ENCODE data around the gene GFER. TPM values are rescaled to one million over a fixed set of nuclear protein-coding genes. Genes with fewer than 3 reads are reported as not detected.

Gene GFER
- total and polyA plus RNA-seq, 9 of the 15 experiments (the other 6 are each of a cell fraction or from before 2014, with no cell fraction given), result 4.3 to 53.7 (median 19.8) TPM

DNA sequence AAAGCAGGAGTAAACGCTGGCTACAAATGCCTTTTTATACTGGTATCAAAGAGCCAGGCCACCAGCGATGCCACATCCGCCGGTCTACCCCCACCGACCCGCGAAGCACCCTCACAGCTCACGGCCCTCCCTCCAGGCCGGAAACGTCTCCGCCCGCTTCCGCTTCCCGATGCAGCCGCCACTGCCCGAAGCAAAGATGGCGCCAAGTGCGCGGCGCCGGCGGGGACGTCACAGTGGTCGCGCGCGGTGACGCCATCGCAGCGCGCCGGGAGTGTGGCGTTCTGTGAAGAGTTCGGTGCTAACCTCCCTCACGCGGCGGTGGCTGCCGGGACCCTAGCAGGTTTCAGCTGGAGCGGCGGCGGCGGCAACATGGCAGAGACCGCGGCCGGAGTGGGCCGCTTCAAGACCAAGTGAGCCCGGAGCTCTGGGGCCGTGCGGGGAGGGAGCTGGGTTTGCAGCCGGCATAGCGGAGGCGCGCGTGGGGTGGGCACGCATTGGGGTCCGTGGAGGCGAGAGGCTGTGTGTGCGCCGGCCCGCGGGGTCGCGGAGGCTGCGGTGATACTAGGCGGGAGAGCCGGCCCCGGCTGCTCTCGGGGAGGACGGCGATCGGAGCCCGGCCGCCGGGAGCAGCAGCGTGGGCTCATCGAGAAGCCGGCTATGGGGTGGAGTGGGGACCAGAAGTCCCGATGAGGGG lies 12.1 kb upstream of the GFER start, which contains the start of gene TBL3 (continued):
- TF ChIP-seq KLF13 (tag; IDR thresholded peaks at IDR 0.05; ENCODE audit: borderline replicate concordance, low read depth) (no peak), ZNF121 (CRISPR knock-in tag; conservative IDR thresholded peaks at IDR 0.05) (no peak), PCBP1 (IDR thresholded peaks at IDR 0.05; ENCODE audit: low read depth, low read length, poor library complexity, severe bottlenecking) (peak; percentile 89), ATF7 (IDR thresholded peaks at IDR 0.05) (peak; percentile 89), SRF (CRISPR knock-in tag; IDR thresholded peaks at IDR 0.05) (no peak), PRMT5 (CRISPR knock-in tag; IDR thresholded peaks at IDR 0.05) (no peak), ZEB2 (IDR thresholded peaks at IDR 0.05) (no peak), ZNF263 (CRISPR knock-in tag; IDR thresholded peaks at IDR 0.05; ENCODE audit: borderline replicate concordance) (peak; percentile 75), ZNF79 (CRISPR knock-in tag; IDR thresholded peaks at IDR 0.05; ENCODE audit: low read depth) (peak; percentile 38; the same call in 1 of the 2 replicates), RB1 (IDR thresholded peaks at IDR 0.05; ENCODE audit: low read depth) (peak; percentile 97), BHLHE40 (IDR thresholded peaks at IDR 0.05; ENCODE audit: low read length) (peak; percentile 71), NFIX (CRISPR knock-in tag; IDR thresholded peaks at IDR 0.05; ENCODE audit: low read depth) (no peak)
- TF ChIP-seq, protein P1, sequence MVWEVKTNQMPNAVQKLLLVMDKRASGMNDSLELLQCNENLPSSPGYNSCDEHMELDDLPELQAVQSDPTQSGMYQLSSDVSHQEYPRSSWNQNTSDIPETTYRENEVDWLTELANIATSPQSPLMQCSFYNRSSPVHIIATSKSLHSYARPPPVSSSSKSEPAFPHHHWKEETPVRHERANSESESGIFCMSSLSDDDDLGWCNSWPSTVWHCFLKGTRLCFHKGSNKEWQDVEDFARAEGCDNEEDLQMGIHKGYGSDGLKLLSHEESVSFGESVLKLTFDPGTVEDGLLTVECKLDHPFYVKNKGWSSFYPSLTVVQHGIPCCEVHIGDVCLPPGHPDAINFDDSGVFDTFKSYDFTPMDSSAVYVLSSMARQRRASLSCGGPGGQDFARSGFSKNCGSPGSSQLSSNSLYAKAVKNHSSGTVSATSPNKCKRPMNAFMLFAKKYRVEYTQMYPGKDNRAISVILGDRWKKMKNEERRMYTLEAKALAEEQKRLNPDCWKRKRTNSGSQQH (CRISPR knock-in tag; IDR thresholded peaks at IDR 0.05), result peak; percentile 72; the same call in 1 of the 2 replicates
- TF ChIP-seq, protein P2, sequence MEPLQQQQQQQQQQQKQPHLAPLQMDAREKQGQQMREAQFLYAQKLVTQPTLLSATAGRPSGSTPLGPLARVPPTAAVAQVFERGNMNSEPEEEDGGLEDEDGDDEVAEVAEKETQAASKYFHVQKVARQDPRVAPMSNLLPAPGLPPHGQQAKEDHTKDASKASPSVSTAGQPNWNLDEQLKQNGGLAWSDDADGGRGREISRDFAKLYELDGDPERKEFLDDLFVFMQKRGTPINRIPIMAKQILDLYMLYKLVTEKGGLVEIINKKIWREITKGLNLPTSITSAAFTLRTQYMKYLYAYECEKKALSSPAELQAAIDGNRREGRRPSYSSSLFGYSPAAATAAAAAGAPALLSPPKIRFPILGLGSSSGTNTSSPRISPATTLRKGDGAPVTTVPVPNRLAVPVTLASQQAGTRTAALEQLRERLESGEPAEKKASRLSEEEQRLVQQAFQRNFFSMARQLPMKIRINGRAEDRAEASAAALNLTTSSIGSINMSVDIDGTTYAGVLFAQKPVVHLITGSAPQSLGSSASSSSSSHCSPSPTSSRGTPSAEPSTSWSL (CRISPR knock-in tag; IDR thresholded peaks at IDR 0.05; ENCODE audit: borderline replicate concordance), result no peak
- TF ChIP-seq, protein P3, sequence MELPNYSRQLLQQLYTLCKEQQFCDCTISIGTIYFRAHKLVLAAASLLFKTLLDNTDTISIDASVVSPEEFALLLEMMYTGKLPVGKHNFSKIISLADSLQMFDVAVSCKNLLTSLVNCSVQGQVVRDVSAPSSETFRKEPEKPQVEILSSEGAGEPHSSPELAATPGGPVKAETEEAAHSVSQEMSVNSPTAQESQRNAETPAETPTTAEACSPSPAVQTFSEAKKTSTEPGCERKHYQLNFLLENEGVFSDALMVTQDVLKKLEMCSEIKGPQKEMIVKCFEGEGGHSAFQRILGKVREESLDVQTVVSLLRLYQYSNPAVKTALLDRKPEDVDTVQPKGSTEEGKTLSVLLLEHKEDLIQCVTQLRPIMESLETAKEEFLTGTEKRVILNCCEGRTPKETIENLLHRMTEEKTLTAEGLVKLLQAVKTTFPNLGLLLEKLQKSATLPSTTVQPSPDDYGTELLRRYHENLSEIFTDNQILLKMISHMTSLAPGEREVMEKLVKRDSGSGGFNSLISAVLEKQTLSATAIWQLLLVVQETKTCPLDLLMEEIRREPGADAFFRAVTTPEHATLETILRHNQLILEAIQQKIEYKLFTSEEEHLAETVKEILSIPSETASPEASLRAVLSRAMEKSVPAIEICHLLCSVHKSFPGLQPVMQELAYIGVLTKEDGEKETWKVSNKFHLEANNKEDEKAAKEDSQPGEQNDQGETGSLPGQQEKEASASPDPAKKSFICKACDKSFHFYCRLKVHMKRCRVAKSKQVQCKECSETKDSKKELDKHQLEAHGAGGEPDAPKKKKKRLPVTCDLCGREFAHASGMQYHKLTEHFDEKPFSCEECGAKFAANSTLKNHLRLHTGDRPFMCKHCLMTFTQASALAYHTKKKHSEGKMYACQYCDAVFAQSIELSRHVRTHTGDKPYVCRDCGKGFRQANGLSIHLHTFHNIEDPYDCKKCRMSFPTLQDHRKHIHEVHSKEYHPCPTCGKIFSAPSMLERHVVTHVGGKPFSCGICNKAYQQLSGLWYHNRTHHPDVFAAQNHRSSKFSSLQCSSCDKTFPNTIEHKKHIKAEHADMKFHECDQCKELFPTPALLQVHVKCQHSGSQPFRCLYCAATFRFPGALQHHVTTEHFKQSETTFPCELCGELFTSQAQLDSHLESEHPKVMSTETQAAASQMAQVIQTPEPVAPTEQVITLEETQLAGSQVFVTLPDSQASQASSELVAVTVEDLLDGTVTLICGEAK (IDR thresholded peaks at IDR 0.05), result peak; percentile 98
- TF ChIP-seq, protein P3 (CRISPR knock-in tag; IDR thresholded peaks at IDR 0.05), result no peak; the same call in 1 of the 2 replicates
